Stimulated activated CD8-positive, alpha-beta memory T cell treated with anti-CD3 and anti-CD28 coated beads, Interleukin-2, amount 100 ng/mL, for 48 hours (primary cell): ENCODE results near the gene RFC1.
"Not testable (repeated sequence)": the region's sequence is repeated elsewhere in the genome, so short reads cannot be mapped to it uniquely, and the experiment has no call there.

Experiments used
- DNase-seq, 2 donors: peaks; one replicate each; pipeline ENCODE4 v3.0.0-alpha.2; 2020; ENCODE audit warnings: low read depth in 2 of 2

RFC1 gene

DNA sequence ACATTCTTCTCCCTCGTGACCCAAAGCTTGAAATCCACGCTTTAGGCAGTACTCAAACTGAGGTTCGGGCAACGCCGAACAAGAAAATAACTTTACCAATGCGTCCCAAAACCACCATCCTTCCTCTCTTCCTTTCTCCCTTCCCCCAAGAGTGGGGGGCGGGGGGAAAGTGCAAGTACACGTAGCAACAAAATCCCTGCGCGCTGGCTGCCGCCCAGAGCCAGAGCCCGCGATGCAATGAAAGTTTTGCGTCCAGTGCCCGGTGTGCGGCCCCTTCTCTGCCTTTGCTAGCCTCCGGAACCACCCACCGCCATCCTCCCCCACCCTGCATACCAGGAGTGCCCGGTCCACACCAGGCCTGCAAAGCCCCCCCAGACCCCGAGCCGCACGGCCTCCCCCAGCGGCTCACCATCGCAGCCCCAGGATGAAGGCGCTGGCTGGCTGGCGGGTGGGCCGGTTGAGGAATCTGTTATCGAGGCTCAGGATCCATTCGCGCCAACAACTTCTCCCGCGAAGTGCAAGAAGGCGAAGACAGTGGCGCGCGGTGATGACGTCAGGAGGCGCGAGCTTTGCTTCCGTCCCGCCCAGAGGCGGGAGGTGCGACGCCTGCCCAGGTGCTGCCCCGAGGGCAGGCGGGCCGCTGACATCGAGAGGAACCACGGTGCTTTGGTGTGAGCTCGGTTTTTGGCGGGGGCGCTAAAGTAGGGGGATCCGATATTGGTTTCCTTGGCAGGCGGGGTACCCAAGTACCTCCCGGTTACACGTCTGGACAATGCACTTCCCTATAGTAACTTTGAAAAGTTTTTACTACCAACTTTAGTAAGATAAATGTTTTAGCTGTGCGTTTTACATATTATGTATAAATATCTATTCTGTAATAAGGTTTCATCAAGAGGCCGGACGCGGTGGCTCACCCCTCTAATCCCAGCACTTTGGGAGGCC, at the start of gene RFC1:
Gene RFC1 (minus strand): TSS at position 533 of the 942 bp plus-strand sequence. CDS start 121 bp downstream, at position 412.
- peak; percentile 82 to 94 for DNase-seq

DNA sequence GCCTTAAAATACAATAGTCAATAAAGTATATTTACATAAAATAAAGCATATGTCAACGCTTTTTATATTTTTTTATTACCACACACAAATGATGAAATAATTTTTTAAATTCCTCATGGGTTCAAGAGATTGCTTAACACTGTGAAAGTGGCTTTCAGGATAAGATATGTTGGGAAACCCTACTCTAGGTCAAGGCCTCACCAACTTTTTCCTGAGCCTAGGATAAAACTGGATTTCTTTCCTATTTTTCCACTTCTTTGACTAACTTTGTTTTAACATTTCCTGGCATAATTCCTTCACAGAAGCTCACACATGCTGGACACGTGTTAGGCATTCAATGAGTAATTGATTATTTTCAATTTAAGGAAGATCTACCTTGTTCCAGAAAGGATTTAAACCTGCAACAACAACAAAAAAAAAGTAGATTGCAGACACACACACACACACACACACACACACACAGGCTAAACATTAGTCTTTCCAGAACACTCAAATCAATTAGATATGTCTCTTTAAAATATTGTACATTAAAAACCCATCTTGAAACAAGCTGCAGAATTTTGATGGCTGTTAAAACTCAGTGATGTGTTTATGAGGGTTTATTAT, 49.6 kb upstream of the RFC1 start:
- DNase-seq, result no peak

- DNase-seq, result not testable (repeated sequence)
Observed at GRCh38 chr4:39411561-39411960, 45.4 kb upstream of the RFC1 start.

DNA sequence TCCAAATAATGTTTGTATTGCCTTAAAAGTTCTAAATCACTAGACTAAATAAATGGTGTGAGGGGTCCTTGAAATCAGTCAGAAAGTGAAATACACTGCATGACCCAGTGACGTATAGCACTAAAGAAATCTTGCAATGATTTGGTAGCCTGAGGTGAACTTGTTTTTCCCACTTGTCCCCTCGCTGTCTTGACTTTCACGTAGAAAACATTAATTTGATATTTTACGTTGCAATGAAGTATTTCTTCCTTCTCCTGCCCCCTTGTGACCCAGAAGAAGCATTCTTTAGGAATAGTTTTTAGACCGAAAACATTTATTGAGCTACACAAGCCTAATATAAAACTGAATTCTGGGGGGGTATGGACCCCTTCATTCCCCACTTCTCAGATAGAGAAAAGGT, 44.3 kb upstream of the RFC1 start:
- DNase-seq, result no peak

- no peak for DNase-seq
Observed at GRCh38 chr4:39407584-39407885, 41.4 kb upstream of the RFC1 start.

- DNase-seq, result no peak
Observed at GRCh38 chr4:39406763-39407583, 40.8 kb upstream of the RFC1 start, which contains the start of gene KLB. TSS of gene KLB (plus strand) at chr4:39406930. CDS start at chr4:39406950, 20 bp downstream.

- not testable (repeated sequence) for DNase-seq
Observed at GRCh38 chr4:39401640-39402039, 35.5 kb upstream of the RFC1 start.

DNA sequence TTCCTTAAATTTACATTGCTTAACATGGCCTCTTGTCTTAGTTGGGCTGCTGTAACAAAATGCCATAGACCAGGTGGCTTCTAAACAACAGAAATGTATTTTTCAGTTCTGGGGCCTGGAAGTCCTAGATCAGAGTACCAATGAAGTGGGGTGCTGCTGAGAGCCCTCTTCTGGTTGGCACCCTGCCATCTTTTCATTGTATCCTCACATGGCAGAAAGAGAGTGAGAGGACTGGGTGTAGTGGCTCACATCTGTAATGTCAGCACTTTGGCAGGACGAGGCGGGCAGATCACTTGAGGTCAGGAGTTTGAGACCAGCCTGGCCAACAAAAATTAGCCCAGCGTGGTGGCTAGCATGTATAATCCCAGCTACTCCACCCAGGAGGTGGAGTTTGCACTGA, 28.5 kb upstream of the RFC1 start:
- DNase-seq, result no peak

DNA sequence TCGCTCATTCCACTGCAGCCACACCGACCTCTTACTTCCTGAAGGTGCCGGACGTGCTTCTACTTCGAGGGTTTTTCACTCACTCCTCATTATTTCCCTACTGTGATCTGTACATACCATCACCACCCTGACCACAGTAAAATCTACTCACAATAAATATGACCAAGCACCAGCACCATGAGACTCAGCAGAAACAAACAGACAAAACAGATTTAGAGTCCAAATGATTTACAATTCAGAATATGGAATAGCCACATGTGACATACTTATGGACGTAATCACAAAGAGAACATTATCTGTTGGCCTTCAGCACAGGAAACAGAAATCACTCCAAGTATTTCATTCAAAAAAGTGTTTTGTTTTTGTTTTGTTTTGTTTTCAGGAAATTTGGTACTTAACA, 24.4 kb upstream of the RFC1 start:
- no peak for DNase-seq

DNA sequence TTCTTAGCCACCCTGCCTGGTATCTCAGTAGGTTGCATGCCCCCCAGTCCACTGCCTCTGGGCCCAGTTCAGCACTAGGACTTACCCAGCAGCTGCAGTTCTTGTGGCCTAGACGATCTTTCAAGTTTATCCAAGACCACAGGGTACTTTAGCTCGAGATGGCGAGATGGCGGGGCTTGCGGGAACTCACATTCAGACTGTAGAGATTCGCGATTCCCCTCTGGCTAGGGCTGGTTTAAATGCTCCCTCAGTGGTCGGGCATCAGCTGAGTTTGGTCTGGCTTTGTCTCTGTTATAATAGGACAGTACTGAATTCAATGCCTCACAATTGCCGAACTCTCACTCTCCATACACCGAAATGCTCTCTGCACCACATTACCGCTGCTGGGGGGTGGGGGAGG, 18.4 kb upstream of the RFC1 start:
- no peak for DNase-seq

DNA sequence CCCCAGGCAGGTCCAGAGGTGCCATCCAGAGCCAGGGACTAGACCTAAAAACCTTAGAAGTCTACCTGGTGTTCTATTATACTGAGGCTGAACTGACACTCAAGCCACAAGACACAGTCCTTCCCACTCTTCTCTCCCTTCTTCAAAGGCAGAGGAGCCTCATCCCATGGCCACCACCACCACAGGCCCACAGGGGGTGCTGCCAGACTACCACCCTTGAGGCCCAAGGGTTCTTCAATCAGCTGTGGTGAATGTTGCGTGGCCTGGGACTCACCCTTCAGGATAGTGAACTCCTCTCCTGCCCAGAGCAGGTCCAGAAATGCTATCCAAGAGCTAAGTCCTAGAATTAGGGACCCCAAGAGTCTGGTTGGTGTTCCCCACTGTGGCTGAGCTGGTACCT, 17.5 kb upstream of the RFC1 start:
- DNase-seq, result no peak

DNA sequence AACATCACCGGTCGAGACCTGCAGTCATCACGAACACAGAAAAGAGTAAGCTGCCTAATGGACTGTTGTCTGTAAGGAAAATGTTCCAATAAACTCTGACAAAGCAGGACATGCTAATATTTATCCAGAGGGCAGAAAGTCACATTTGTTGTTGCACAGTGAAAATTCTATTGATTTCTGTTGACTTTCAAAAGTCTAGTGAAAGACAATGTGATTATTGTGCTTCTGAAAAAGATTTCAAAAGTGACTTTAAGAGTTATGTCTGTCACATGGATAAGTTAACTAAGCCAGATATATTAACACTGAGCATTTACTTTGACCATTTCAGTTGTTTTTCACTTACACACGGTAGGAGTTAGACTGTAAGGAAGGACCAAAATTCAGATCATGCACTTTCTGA, 9.3 kb upstream of the RFC1 start:
- no peak for DNase-seq

DNA sequence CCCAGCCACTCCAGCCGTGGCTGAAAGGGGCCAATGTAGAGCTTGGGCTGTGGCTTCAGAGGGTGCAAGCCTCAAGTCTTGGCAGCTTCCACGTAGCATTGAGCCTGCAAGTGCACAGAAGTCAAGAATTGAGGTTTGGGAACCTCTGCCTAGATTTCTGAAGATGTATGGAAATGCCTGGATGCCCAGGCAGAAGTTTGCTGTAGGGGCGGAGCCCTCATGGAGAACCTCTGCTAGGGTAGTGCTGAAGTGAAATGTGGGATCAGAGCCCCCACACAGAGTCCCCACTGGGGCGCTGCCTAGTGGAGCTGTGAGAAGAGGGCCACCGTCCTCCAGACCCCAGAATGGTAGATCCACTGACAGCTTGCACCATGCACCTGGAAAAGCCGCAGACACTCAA, 5.0 kb upstream of the RFC1 start:
- not testable (repeated sequence) for DNase-seq

DNA sequence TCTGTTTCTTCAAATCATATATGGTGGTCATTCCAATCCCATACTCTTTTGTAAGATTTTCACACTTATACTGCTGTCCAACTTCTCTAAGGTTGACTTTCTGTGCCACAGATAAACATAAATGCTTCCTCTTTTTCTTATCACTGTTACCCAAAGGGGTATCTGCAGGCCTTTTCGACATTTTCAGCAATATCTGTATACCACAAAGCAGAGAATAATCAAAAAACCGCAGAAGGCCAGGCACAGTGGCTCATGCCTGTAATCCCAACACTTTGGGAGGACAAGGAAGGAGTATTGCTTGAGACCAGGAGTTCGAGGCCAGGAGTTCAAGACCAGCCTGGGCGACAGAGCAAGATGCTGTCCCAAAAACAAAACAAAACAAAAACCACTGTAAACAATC, 3.1 kb upstream of the RFC1 start:
- no peak for DNase-seq

DNA sequence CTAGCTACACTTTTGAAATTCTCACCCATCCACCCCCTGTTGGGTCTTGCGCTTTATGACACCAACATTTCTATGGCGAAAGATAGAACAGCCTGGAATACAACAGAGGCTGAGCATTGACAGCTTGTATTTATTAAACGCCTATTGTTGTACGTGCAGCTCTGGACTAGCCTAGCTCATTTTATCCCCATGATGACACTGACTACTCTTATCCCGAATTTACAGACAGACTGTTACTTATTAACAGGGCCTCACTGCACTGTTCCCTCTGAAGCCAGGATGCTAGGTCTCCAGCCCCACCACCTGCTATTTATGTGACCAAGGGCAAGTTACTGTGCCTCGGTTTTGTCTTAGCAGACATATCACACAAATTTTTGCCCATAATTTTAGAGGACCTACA, 1.0 kb upstream of the RFC1 start:
- DNase-seq, result no peak

GRCh38 chr4:39365360-39365759, 802 bp downstream of the RFC1 start:
- DNase-seq, result no peak

DNA sequence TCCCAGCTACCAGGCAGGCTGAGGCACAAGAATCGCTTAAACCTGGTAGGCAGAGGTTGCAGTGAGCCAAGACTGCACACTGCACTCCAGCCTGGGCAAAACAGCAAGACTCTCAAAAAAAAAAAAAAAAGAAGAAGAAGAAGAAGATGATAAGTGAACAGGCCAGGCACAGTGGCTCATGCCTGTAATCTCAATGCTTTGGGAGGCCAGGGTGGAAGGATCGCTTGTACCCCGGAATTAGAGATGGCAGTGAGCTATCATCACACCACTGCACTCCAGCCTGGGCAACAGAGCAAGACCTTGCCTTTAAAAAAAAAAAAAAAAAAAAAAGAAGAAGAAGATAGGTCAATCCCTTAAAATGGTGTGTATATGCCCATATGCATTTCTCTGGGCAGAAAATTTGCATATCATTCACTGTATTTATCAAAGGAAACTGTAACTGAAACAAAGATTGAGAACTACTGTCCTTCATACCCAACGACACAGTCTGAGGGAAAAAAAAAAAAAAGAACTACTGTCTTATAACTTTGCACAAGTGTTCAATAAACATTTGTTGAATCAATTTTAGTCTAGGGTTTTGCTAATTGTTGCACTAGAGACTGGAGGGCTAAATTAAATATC, 2.3 kb downstream of the RFC1 start:
- no peak for DNase-seq

DNA sequence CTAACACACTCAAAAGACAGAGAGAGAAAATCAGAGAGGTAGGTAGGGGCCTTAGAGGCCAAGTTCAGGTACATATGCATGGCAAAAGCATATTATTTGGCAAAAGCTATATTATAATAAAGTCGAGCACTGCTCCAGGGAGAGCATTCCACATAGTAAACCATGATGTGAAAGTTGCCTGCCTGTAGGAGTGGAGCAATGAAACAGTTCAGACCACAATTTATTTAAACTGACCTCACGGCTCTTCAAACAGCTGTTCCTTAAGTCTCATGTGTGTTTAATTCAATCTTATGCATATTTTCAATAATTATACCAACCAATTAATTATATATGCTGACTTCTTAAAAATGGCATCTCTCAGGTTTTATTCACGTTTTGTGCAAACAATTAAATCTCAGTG, 3.3 kb downstream of the RFC1 start:
- DNase-seq, result no peak

DNA sequence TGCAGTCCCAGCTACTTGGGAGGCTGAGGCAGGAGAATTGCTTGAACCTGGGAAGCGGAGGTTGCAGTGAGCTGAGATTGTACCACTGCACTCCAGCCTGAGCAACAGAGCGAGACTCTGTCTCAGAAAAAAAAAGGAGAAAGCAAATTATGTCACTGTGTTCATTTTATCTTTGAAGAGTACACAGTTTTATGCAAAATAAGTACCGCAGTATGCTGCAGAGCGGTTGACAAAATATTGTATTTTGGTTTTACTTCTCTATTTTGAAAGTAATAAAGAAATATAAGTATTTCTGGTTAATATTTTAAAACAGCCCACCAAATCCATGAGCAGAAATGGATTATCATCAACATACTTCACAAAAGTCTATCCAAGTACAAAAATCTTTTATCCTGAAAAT, 5.6 kb downstream of the RFC1 start:
- not testable (repeated sequence) for DNase-seq

GRCh38 chr4:39357002-39357401, 9.2 kb downstream of the RFC1 start:
- no peak for DNase-seq

DNA sequence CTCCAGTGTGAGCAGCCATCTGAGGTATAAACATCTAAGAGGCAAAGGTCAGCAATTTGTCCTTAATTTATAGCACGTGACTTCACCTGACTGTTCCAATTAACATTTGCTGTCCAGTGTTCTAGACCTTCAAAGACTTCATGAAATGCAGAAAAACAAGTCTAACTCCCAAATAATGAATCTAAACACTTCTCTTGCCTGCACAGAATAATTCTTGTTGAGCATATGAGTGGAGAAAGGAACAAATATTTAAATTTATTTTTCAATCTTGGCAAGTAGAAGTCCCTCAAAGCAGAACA, 12.0 kb downstream of the RFC1 start:
- no peak for DNase-seq
